AG04449 (cell line): Measurements from ENCODE around the gene RAB11FIP3.

Experiments used
- CTCF ChIA-PET: fragments of 350-600 bp; formaldehyde crosslinking; extraction: SDS; loops from one replicate; lab custom pipeline; 2021; ENCODE audit warnings: antibody characterized with exemption; lab: Yijun Ruan, JAX
- POLR2A ChIA-PET: fragments of 400-600, 350-600 bp; formaldehyde crosslinking; extraction: SDS; loops from one replicate; lab custom pipeline; 2020; ENCODE audit warnings: antibody characterized with exemption, inconsistent platforms; lab: Yijun Ruan, JAX
- DNase-seq: peaks from one replicate; pipeline ENCODE4 v3.0.0-alpha.2; 2010; ENCODE audit warnings: low read depth, low spot score
- H3K4me3 ChIP-seq: 2 replicates; pipeline ENCODE4 v1.5.1; 2011; ENCODE audit warnings: low read depth, mild to moderate bottlenecking, control low read depth, low read length
- CTCF ChIP-seq: IDR thresholded peaks from one replicate; pipeline ENCODE4 v1.5.1; 2011; ENCODE audit warnings: mild to moderate bottlenecking, moderate library complexity, low read length, control low read depth, inconsistent platforms; ENCODE audit not compliant: insufficient read depth; ENCODE audit errors: missing control alignments

RAB11FIP3 gene

GRCh38 chr16:525520-526180 is 100.2 kb downstream of the RAB11FIP3 start:
- ChIA-PET POLR2A (interaction anchor here (0.8 to 0.9 kb wide), 2 partner anchors 63 to 139 kb away, joined by 3 to 4 read pairs; no protein-coding TSS in a partner anchor), CTCF (no interaction called here)
- no peak for TF ChIP-seq CTCF
- peak; percentile 57 for DNase-seq
- peak overlapping the region; percentile 82 for H3K4me3 ChIP-seq

GRCh38 chr16:526181-527014 is 100.9 kb downstream of the RAB11FIP3 start:
- POLR2A ChIA-PET: interaction anchor here (0.6 to 1.2 kb wide), 6 partner anchors 8 to 140 kb away, joined by 3 to 5 read pairs (median 4); partner anchors contain the start of gene METTL26

GRCh38 chr16:527015-527903 is 101.8 kb downstream of the RAB11FIP3 start, which contains the start of gene CAPN15:
Gene CAPN15 (plus strand): TSS chr16:527712. CDS start chr16:546839, 19,127 bp downstream.
- ChIA-PET POLR2A (interaction anchor here (0.6 to 1.2 kb wide), 5 partner anchors 9 to 126 kb away, joined by 3 to 5 read pairs (median 4); partner anchors contain the start of genes DECR2 and METTL26), CTCF (interaction anchor here (1.0 to 1.2 kb wide), 2 partner anchors 13 to 134 kb away, joined by 3 to 7 read pairs; no protein-coding TSS in a partner anchor)
- peak; percentile 31 for TF ChIP-seq CTCF
- no peak for DNase-seq
- peak within 1 kb of the TSS; percentile 82 for H3K4me3 ChIP-seq

More at GRCh38 chr16:526181-527014, 100.9 kb downstream of the RAB11FIP3 start:
- no peak for DNase-seq
- H3K4me3 ChIP-seq: peak overlapping the region; percentile 82
- TF ChIP-seq CTCF: no peak
- CTCF ChIA-PET: interaction anchor here (1.0 to 1.2 kb wide), 2 partner anchors 13 to 135 kb away, joined by 3 to 7 read pairs; no protein-coding TSS in a partner anchor

GRCh38 chr16:528111-529011 is 102.9 kb downstream of the RAB11FIP3 start:
- POLR2A ChIA-PET: interaction anchor here (1.0 to 1.2 kb wide), 2 partner anchors 11 to 127 kb away, joined by 3 read pairs; partner anchors contain the start of gene DECR2
- peak overlapping the region; percentile 82 for H3K4me3 ChIP-seq
- CTCF ChIA-PET: interaction anchor here (1.2 kb wide), 1 partner anchor 11 kb away, joined by 7 read pairs; no protein-coding TSS in a partner anchor
- no peak for TF ChIP-seq CTCF
- no peak for DNase-seq

GRCh38 chr16:529012-529575 is 103.6 kb downstream of the RAB11FIP3 start:
- TF ChIP-seq CTCF: no peak
- no peak for DNase-seq
- CTCF ChIA-PET: no interaction called here
- POLR2A ChIA-PET: no interaction called here
- peak overlapping the region; percentile 82 for H3K4me3 ChIP-seq
